Kidney (tissue), 14 donors: Measurements from ENCODE around the gene WDHD1. TPM values are rescaled to one million over a fixed set of nuclear protein-coding genes. Genes with fewer than 3 reads are reported as not detected.

Experiments
- DNase-seq, 5 donors: peaks; one replicate each; pipeline ENCODE4 v3.0.0-alpha.2; 2013 to 2020
- FAIRE-seq: peaks from 2 replicates; lab custom pipeline; 2012; peaks lifted over from hg19 to GRCh38; lab: Jason Lieb, UNC
- H3K27ac ChIP-seq, 2 donors: one replicate each; pipeline ENCODE4 v1.7.0; 2013; ENCODE audit warnings: low read depth in 2 of 2, low read length in 2 of 2, inconsistent platforms in 1 of 2
- H3K27me3 ChIP-seq: one replicate; pipeline ENCODE4 v1.7.1; 2013; ENCODE audit warnings: low read length, inconsistent platforms; ENCODE audit not compliant: control insufficient read depth, insufficient read depth
- H3K36me3 ChIP-seq, 3 donors: one replicate each; pipeline versions ENCODE4 v1.7.0 to v1.7.1; 2013; ENCODE audit warnings: low read length in 3 of 3, control low read depth in 1 of 3, inconsistent platforms in 1 of 3; ENCODE audit not compliant: insufficient read depth in 3 of 3, control insufficient read depth in 2 of 3
- H3K4me1 ChIP-seq, 3 donors: one replicate each; pipeline versions ENCODE4 v1.7.0 to v1.7.1; 2013; ENCODE audit warnings: low read length in 3 of 3, inconsistent platforms in 1 of 3, low read depth in 1 of 3; ENCODE audit not compliant: control insufficient read depth in 2 of 3, insufficient read depth in 2 of 3
- H3K4me3 ChIP-seq, 3 donors: one replicate each; pipeline versions ENCODE4 v1.7.0 to v1.8.1; 2013; ENCODE audit warnings: low read length in 3 of 3, control low read depth in 1 of 3, inconsistent platforms in 1 of 3
- H3K9ac ChIP-seq, 3 donors: one replicate each; pipeline versions ENCODE4 v1.7.0 to v1.7.1; 2013; ENCODE audit warnings: low read length in 3 of 3, control low read depth in 1 of 3, inconsistent platforms in 1 of 3
- H3K9me3 ChIP-seq, 3 donors: one replicate each; pipeline versions ENCODE4 v1.7.0 to v1.7.1; 2013; ENCODE audit warnings: low read length in 3 of 3, control low read depth in 1 of 3, inconsistent platforms in 1 of 3; ENCODE audit not compliant: control insufficient read depth in 2 of 3, insufficient read depth in 1 of 3
- CTCF ChIP-seq: IDR thresholded peaks from 3 replicates; pipeline ENCODE4 v1.5.1; 2012; ENCODE audit warnings: mild to moderate bottlenecking, moderate library complexity, borderline replicate concordance; ENCODE audit not compliant: insufficient read depth; ENCODE audit errors: extremely low read depth
- intact Hi-C: fragments of 100-400 bp; cut with DNase I; formaldehyde crosslinking; loops from one replicate; pipeline ENCODE4 v1.11.1; 2022
- polyA plus RNA-seq: library from polyadenylated mRNA; stranded (reverse); fragments of 350-450 nt; fragmentation: Illumina TruSeq; extraction: RNeasy Lipid Tissue Mini Kit (QIAGEN cat#74804); gene quantifications from one replicate; pipeline ENCODE4 v1.2.3, GENCODE V29; 2014; ENCODE audit warnings: low read depth, low replicate concordance; ENCODE audit not compliant: insufficient read depth
- total RNA-seq: library from RNA; stranded (reverse); fragmentation: NEBNext Ultra II Directional; extraction: Animal tissue kit (Norgen Biotek cat#: 25700); gene quantifications from one replicate; pipeline ENCODE4 v1.2.1, GENCODE V29; 2021
- donor health status: control.
- donor health status: control.
- donor health status: control.
- donor health status: control.
- donor health status: control.
- donor health status: DM: yes; HTN: yes; CAD: no.
- donor health status: Normal renal cell carcinoma (clear cell type).

Gene WDHD1
- total and polyA plus RNA-seq, 2 donors from 2014 or later, result 1.8 to 3.3 TPM

- DNase-seq, result no peak
- Histone ChIP-seq H3K4me3 (no peak overlapping the region), H3K4me1 (no peaks in the 10 kb centered on the region), H3K27me3 (no peaks in the 10 kb centered on the region), H3K9me3 (no peaks in the 10 kb centered on the region), H3K27ac (no peak overlapping the region), H3K36me3 (no peaks in the 10 kb centered on the region), H3K9ac (no peak overlapping the region)
- TF ChIP-seq CTCF, result no peak
- FAIRE-seq, result peak; percentile 82
- intact Hi-C loops, result no loop called here
These were observed 45.2 kb downstream of the WDHD1 start for GRCh38 chr14:54981698-54982097.

GRCh38 chr14:54979039-54979438 is 47.9 kb downstream of the WDHD1 start:
- DNase-seq (no peak), FAIRE-seq (no peak)
- intact Hi-C loops, result no loop called here
- H3K4me3 ChIP-seq, result no peak overlapping the region
- H3K9me3 ChIP-seq, result no peaks in the 10 kb centered on the region
- no peak for TF ChIP-seq CTCF
- no peaks in the 10 kb centered on the region for H3K4me1 ChIP-seq
- no peaks in the 10 kb centered on the region for H3K36me3 ChIP-seq
- H3K9ac ChIP-seq, result no peak overlapping the region
- no peak overlapping the region for H3K27ac ChIP-seq
- H3K27me3 ChIP-seq, result no peaks in the 10 kb centered on the region

- FAIRE-seq (no peak), DNase-seq (no peak)
- TF ChIP-seq CTCF, result no peak
- H3K4me3 ChIP-seq, result no peak overlapping the region
- no peak overlapping the region for H3K27ac ChIP-seq
- H3K4me1 ChIP-seq, result no peaks in the 10 kb centered on the region
- no peaks in the 10 kb centered on the region for H3K36me3 ChIP-seq
- no peak overlapping the region for H3K9ac ChIP-seq
- intact Hi-C loops, result no loop called here
- no peaks in the 10 kb centered on the region for H3K27me3 ChIP-seq
- no peaks in the 10 kb centered on the region for H3K9me3 ChIP-seq
These were observed 50.6 kb downstream of the WDHD1 start for GRCh38 chr14:54976316-54976715.

GRCh38 chr14:54975856-54976255 is 51.0 kb downstream of the WDHD1 start:
- Histone ChIP-seq H3K4me1 (no peaks in the 10 kb centered on the region), H3K36me3 (no peaks in the 10 kb centered on the region), H3K27me3 (no peaks in the 10 kb centered on the region), H3K27ac (peak overlapping the region in 1 of 2 donors; percentile 23), H3K9ac (no peak overlapping the region), H3K4me3 (no peak overlapping the region), H3K9me3 (no peaks in the 10 kb centered on the region)
- FAIRE-seq (no peak), DNase-seq (no peak)
- TF ChIP-seq CTCF, result no peak
- intact Hi-C loops, result no loop called here
